DMS79 (cell line): Measurements from ENCODE around the gene TPGS1.

Experiments used
- DNase-seq: peaks from one replicate; lab custom pipeline; 2025; lab: John Stamatoyannopoulos, UW

TPGS1 gene

GRCh38 chr19:495402-496111 lies 11.7 kb upstream of the TPGS1 start:
- DNase-seq, result no peak

- no peak for DNase-seq
These were observed 11.1 kb upstream of the TPGS1 start, which contains the start of gene MADCAM1 for GRCh38 chr19:496112-496665. MADCAM1 (plus strand) TSS chr19:496486; CDS start chr19:496500, 14 bp downstream.

DNA sequence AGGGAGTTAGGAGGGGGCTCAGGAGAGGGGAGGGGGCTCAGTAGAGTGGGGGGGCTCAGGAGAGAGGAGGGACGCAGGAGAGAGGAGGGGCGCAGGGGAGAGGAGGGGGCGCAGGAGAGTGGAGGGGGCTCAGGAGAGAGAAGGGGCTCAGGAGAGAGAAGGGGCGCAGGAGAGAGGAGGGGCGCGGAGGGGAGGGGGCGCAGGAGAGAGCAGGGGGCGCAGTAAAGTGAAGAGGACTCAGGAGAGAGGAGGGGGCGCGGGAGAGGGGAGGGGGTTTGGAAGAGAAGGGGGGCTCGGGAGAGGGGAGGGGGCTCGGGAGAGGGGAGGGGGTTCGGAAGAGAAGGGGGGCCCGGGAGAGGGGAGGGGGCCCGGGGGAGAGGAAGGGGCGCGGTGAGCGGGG lies 10.3 kb upstream of the TPGS1 start:
- no peak for DNase-seq

GRCh38 chr19:497491-497868 lies 9.8 kb upstream of the TPGS1 start:
- no peak for DNase-seq

DNA sequence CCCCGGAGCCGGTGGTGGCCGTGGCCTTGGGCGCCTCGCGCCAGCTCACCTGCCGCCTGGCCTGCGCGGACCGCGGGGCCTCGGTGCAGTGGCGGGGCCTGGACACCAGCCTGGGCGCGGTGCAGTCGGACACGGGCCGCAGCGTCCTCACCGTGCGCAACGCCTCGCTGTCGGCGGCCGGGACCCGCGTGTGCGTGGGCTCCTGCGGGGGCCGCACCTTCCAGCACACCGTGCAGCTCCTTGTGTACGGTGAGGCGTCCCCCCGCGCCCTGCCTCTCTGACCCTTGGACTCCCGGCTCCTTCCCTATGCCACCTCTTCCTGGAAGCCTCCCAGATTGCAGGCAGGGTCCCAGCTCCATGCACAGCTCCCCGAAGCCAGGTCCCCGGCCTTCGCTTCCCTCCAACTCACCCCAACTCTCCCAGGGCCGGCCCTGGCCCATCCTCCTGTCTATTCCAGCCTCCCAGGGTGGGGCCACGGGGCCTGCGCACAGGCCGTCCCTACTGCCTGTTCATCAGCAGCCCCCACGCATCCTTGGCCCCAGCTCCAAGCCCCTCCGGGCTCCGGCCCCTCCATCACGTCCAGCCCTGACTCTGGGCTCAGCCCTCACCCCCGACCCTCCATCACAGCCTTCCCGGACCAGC lies 9.3 kb upstream of the TPGS1 start:
- no peak for DNase-seq

- no peak for DNase-seq
These were observed 8.8 kb upstream of the TPGS1 start for GRCh38 chr19:498511-498891.

GRCh38 chr19:498977-499623 lies 8.2 kb upstream of the TPGS1 start:
- DNase-seq, result no peak

DNA sequence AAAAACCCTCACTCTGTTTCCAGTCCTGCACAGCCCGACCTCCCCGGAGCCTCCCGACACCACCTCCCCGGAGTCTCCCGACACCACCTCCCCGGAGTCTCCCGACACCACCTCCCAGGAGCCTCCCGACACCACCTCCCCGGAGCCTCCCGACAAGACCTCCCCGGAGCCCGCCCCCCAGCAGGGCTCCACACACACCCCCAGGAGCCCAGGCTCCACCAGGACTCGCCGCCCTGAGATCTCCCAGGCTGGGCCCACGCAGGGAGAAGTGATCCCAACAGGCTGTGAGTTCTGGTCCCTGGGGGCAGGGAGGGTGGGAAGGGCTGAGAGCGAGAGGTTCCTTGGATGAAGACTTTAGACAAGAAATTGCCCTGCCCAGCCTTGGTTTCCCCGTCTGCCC lies 5.7 kb upstream of the TPGS1 start:
- no peak for DNase-seq

DNA sequence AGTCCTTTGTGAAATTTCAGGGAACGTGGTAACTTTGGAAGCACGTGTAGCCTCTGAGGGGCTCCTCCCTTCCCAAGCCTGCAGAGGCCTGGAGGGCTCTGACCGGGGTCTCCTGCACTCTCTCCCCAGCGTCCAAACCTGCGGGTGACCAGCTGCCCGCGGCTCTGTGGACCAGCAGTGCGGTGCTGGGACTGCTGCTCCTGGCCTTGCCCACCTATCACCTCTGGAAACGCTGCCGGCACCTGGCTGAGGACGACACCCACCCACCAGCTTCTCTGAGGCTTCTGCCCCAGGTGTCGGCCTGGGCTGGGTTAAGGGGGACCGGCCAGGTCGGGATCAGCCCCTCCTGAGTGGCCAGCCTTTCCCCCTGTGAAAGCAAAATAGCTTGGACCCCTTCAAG lies 2.7 kb upstream of the TPGS1 start:
- no peak for DNase-seq

DNA sequence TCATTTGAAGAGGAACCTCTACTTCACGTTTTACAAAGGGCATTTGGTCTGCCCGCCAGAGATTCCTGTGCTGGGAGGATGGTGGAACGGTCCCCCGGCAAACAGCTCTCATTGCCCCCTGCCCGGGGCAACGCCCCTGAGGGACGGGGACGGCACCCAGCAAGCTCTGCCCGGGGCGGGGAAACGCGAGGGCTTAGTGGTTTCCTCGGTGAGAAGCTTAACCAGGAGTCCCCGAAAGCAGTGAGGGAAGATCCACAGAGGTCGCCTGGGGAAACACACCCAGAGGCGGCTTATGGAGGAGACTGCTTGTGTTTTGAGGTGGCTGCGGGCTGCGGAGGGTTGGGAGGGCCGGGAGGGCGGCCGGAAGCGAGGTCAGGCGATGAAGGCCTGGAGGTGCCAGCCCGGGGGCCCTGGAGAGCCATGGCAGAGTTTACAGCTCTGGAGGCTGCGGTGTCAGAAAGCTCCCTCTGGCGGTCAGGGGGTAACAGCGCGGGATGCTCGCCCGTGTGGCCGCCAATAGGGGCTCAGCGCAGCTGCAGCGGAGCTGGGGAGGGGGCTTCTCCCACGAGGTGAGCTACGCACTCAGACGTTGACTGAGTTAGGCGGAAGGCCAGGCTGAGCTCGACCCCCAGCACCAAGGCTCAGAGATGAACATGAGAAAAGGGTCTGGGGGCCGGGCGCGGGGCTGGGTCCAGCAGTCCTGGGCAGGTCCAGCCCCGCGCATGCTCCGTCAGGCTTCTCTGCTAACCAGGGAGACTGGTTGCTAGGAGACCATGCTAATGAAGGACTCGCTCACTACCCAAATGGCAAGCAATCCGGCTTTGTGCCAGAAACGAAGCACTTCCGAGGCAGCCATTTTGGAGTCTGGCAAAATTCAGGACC lies 652 bp upstream of the TPGS1 start:
- peak; percentile 99 for DNase-seq

GRCh38 chr19:508204-509150 lies 1.2 kb downstream of the TPGS1 start:
- DNase-seq, result peak; percentile 43

DNA sequence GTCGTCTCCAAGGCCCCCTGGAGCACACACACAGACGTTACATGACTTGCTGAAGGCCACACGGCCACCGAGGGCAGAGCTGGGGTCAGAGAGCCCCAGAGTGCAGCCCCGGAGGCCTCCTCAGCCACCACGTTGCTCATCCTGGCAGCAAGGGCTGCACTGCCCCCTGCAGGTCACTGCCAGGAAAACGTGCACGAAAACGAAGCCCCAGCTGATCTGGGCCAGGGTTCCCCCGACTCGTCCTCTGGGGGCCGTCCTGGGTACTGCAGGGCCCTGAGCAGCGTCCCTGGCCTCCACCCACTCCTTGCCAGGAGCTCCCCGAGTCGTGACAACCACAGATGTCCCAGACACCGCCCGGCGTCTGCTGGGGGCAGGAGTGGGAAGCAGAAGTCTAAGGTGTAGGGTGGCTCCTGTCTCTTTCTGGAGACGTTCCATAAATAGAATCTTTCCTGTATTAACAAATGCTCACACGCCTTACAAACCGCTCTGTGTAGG lies 3.4 kb downstream of the TPGS1 start:
- DNase-seq, result peak; percentile 70

GRCh38 chr19:511101-511851 lies 4.0 kb downstream of the TPGS1 start:
- peak; percentile 95 for DNase-seq

- DNase-seq, result peak; percentile 74
These were observed 5.5 kb downstream of the TPGS1 start for GRCh38 chr19:512547-513365.

GRCh38 chr19:513368-514165 lies 6.3 kb downstream of the TPGS1 start:
- DNase-seq, result no peak

DNA sequence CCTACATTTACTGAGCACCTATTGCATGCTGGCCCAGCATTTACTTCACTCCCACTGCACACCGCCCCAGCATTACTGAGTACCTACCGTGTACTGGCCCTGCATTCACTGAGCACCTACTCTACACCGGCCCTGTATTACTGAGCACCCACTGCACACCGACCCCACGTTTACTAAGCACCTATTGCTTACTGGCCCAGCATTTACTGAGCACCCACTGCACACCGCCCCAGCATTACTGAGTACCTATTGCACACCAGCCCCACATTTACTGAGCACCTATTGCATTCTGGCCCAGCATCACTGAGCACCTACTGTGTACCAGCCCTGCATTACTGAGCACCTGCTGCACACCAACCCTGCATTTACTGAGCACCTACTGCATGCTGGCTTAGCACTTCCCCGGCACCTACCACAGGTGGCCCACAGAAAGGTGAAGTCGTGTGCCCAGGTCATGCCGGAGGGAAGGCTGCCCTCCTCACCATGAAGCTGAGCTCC lies 6.9 kb downstream of the TPGS1 start:
- DNase-seq, result no peak

DNA sequence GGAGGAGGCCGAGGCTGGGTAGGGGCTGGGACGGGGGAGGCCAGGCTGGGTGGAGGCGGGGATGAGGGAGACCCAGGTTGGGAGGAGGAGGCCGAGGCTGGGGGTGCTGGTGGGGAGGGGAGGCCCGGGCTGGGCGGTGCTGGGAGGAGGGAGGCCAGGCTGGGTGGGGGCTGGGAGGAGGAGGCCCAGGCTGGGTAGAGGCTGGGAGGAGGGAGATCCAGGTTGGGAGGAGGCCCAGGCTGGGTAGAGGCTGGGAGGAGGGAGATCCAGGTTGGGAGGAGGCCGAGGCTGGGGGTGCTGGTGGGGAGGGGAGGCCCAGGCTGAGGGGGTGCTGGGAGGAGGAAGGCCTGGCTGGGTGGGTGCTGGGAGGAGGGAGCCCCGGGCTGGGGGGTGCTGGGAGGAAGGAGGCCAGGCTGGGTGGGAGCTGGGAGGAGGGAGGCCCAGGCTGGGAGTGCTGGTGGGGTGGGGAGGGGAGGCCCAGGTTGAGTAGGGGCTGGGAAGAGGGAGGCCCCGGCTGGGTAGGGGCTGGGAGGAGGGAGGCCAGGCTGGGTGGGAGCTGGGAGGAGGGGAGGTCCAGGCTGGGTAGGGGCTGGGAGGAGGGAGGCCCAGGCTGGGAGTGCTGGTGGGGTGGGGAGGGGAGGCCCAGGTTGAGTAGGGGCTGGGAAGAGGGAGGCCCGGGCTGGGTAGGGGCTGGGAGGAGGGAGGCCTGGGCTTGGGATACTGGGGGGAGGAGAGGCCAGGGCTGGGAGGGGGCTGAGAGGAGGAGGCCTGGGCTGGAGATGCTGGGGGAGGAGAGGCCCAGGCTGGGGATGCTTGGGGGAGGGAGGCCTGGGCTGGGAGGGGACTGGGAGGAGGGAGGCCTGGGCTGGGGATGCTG lies 10.7 kb downstream of the TPGS1 start:
- DNase-seq, result no peak
